ENCODE measurements around the gene BYSL.

Gene BYSL

GRCh38 chr6:41976794-41977484, 55.6 kb downstream of the BYSL start:
- H3K27me3 ChIP-seq (ENCODE audit: insufficient read depth, poor library complexity, severe bottlenecking) = no peaks in the 10 kb centered on the region
- no peak for TF ChIP-seq CTCF (IDR thresholded peaks at IDR 0.05; ENCODE audit: insufficient read depth, low read length)
- no peak for TF ChIP-seq POLR2AphosphoS5 (IDR thresholded peaks at IDR 0.05; ENCODE audit: low read depth)
- TF ChIP-seq SPI1 (IDR thresholded peaks at IDR 0.05; ENCODE audit: borderline replicate concordance, low read depth) = no peak
- no peak for TF ChIP-seq REST (IDR thresholded peaks at IDR 0.05; ENCODE audit: insufficient replicate concordance, low read depth)
- TF ChIP-seq GABPA (IDR thresholded peaks at IDR 0.05; ENCODE audit: low read depth) = no peak
- no peak overlapping the region for H3K4me3 ChIP-seq (replicated peaks; ENCODE audit: insufficient read depth, low read length)
- no peak overlapping the region for H3K27ac ChIP-seq (replicated peaks)
- DNase-seq (ENCODE audit: low read depth in 1 of 2, low spot score in 1 of 2) = no peak
